Prostate gland (tissue), 2 donors: Measurements from ENCODE around the gene VPS54. TPM values are rescaled to one million over a fixed set of nuclear protein-coding genes. Genes with fewer than 3 reads are reported as not detected.
"Not testable (repeated sequence)": the region's sequence is repeated elsewhere in the genome, so short reads cannot be mapped to it uniquely, and the experiment has no call there.

Experiments used
- DNase-seq: peaks from one replicate; pipeline ENCODE4 v3.0.0-alpha.2; 2019; ENCODE audit warnings: low spot score
- H3K27ac ChIP-seq, 2 donors: fragments of 200-600 bp; sonication (generic); 2 replicates each; pipeline ENCODE4 v1.5.1; 2017 to 2019
- H3K27me3 ChIP-seq: fragments of 200-600 bp; sonication (generic); replicated peaks from 2 replicates; pipeline ENCODE4 v1.5.1; 2019; ENCODE audit not compliant: insufficient read depth
- H3K36me3 ChIP-seq, 2 donors: fragments of 200-600 bp; sonication (generic); 1 replicate in 1 of 2; 2 replicates in 1 of 2; pipeline versions ENCODE4 v1.5.1 to v1.8.1; 2017 to 2019
- H3K4me1 ChIP-seq: fragments of 200-600 bp; sonication (generic); replicated peaks from 2 replicates; pipeline ENCODE4 v1.5.1; 2019
- H3K4me3 ChIP-seq, 2 donors: fragments of 200-600 bp; sonication (generic); 2 replicates each; pipeline ENCODE4 v1.5.1; 2017 to 2019
- H3K9me3 ChIP-seq: fragments of 200-600 bp; sonication (generic); 2 replicates; pipeline ENCODE4 v1.5.1; 2017
- POLR2A ChIP-seq: fragments of 450-650 bp; IDR thresholded peaks from one replicate; pipeline ENCODE4 v1.6.1; 2016; ENCODE audit warnings: antibody characterized with exemption, mild to moderate bottlenecking
- POLR2AphosphoS5 ChIP-seq: sonication (generic); formaldehyde crosslinking; IDR thresholded peaks from one replicate; pipeline ENCODE4 v1.6.1; 2017; ENCODE audit warnings: antibody characterized with exemption
- WGBS: methylation state at CpG from one replicate; pipeline ENCODE4 v1.1.5; 2018; 5-methylcytosine and 5-hydroxymethylcytosine counted together
- intact Hi-C: fragments of 100-400 bp; cut with DNase I; formaldehyde crosslinking; loops from one replicate; pipeline ENCODE4 v1.14.2; 2022
- total RNA-seq, 2 donors: library from RNA; depleted of rRNA; stranded (reverse); fragments of >200 nt; gene quantifications; one replicate each; pipeline ENCODE4 v1.1.0, GENCODE V29; 2016
- TF ChIP-seq, protein P1 (sequence below), 4 experiments: fragments of 200-600 bp in 2 of 4; fragments of 450-650 bp in 2 of 4; sonication (generic) in 2 of 4; IDR thresholded peaks; 1 replicate in 3 of 4; 2 replicates in 1 of 4; pipeline ENCODE4 v1.5.1; 2016 to 2019; ENCODE audit warnings: antibody characterized with exemption in 4 of 4, mild to moderate bottlenecking in 2 of 4, moderate library complexity in 2 of 4

Gene VPS54
- total RNA-seq, 2 donors from 2014 or later, result 33.5 to 41.1 TPM

DNA sequence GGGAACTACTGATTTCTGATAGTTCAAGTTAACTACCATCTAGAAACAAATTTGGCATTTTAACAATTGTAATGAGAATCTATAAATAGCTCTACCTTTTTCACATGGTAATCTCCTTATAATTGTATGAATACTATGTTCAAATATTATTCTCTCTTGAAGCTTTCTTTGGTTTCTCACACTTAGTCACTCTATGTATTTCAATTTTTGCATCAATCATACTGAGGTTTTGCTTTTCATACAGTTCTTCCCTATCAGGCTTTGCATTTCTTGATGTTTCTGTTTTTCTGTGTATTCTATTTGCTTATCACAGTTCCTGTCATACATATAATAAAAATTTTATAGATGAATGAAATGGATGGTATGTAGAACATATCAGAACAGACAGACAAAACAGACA lies 16.0 kb downstream of the VPS54 start:
- TF ChIP-seq POLR2AphosphoS5 (no peak), POLR2A (no peak)
- TF ChIP-seq, protein P1, sequence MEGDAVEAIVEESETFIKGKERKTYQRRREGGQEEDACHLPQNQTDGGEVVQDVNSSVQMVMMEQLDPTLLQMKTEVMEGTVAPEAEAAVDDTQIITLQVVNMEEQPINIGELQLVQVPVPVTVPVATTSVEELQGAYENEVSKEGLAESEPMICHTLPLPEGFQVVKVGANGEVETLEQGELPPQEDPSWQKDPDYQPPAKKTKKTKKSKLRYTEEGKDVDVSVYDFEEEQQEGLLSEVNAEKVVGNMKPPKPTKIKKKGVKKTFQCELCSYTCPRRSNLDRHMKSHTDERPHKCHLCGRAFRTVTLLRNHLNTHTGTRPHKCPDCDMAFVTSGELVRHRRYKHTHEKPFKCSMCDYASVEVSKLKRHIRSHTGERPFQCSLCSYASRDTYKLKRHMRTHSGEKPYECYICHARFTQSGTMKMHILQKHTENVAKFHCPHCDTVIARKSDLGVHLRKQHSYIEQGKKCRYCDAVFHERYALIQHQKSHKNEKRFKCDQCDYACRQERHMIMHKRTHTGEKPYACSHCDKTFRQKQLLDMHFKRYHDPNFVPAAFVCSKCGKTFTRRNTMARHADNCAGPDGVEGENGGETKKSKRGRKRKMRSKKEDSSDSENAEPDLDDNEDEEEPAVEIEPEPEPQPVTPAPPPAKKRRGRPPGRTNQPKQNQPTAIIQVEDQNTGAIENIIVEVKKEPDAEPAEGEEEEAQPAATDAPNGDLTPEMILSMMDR (IDR thresholded peaks at IDR 0.05), result no peak
- Histone ChIP-seq H3K4me1 (no peaks in the 10 kb centered on the region), H3K9me3 (no peaks in the 10 kb centered on the region), H3K27me3 (no peaks in the 10 kb centered on the region), H3K4me3 (no peak overlapping the region), H3K36me3 (no peaks in the 10 kb centered on the region), H3K27ac (no peak overlapping the region)
- intact Hi-C loops, result no loop called here
- DNase-seq, result no peak

DNA sequence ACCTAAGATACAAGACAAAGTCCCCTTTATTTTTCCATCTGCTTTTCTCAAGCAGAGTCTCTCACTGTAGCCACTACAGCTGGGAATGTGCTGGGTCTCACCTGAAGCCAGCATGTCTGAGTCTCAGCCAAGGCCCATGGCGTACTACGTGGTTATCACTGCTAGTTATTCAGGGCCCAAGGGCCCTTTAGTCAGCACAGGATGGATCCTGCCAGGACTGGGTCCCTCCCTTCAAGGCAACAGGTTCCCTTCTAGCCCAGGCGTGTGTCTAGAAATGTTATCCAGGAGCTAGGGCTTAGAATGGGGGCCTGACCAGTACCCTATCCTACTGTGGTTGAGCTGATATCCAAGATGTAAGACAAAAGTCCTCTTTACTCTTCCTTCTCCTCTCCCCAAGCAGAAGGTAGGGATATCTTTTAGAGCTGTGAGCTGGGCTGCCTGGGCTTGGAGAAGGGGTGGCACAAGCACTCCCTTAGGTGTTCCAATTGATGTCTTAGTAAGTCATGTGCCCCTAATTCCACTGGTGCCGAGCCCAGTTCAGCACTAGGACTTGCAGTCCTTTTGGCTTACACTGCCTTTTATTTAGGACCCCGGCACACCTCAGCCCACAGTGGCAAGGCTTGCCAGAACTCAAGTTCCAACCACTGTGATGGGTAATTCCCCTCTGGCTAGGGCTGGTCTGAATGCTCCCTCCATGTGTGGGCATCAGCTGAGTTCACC lies 17.7 kb downstream of the VPS54 start:
- WGBS, result 98% methylated on average over 4 of the region's 5 CpGs
- TF ChIP-seq, protein P1 (IDR thresholded peaks at IDR 0.05), result no peak
- TF ChIP-seq POLR2AphosphoS5, result no peak
- TF ChIP-seq POLR2A, result no peak
- intact Hi-C loops, result no loop called here
- no peaks in the 10 kb centered on the region for H3K4me1 ChIP-seq
- no peaks in the 10 kb centered on the region for H3K27me3 ChIP-seq
- H3K27ac ChIP-seq, result no peak overlapping the region
- H3K36me3 ChIP-seq, result no peaks in the 10 kb centered on the region
- H3K9me3 ChIP-seq, result no peaks in the 10 kb centered on the region
- no peak overlapping the region for H3K4me3 ChIP-seq
- no peak for DNase-seq

DNA sequence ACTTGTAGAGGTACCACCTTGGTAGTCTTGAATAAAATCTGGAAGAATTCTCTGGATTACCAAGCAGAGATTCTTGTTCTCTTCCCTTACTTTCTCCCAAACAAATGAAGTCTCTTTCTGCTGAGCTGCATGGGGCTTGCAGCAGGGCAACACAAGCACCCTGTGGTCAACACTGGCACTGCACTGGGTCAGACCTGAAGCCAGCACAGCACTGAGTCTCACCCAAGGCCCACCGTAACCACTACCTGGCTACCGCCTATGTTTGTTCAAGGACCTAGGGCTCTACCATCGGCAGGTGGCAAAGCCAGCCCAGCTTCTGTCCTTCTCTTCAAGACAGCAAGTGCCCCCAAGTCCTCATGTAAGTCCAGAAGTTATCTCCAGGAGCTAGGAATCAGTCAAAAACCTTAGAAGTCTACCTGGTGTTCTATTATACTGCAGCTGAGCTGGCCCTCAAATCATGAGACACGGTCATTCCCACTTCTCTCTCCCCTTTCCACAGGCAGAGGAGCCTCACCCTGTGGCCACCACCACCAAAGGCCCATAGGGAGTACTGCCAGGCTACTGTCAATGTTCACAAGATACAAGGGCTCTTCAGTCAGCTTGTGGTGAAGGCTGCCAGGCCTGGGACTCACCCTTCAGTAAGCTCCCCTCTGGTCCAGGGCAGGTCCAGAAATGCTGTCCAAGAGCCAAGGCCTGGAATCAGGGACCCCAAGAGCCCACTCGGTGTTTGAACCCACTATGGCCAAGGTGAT lies 18.4 kb downstream of the VPS54 start:
- Histone ChIP-seq H3K27ac (no peak overlapping the region), H3K4me3 (no peak overlapping the region), H3K27me3 (no peaks in the 10 kb centered on the region), H3K4me1 (no peaks in the 10 kb centered on the region), H3K36me3 (no peaks in the 10 kb centered on the region), H3K9me3 (no peaks in the 10 kb centered on the region)
- no peak for DNase-seq
- intact Hi-C loops, result no loop called here
- TF ChIP-seq, protein P1 (IDR thresholded peaks at IDR 0.05), result no peak
- 97% methylated on average over 5 of the region's 5 CpGs for WGBS

DNA sequence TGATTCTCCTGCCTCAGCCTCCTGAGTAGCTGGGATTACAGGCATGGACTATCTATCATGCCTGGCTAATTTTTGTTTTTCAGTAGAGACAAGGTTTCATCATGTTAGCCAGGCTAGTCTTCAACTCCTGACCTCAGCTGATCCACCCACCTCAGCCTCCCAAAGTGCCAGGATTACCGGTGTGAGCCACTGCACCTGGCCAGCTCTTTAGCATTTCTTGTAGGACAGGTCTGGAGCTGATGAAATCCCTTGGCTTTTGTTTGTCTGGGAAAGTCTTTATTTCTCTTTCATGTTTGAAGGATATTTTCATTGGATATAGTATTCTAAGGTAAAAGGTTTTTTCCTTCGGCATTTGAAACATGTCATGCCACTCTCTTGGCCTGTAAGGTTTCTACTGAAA lies 20.2 kb downstream of the VPS54 start:
- intact Hi-C loops, result no loop called here

DNA sequence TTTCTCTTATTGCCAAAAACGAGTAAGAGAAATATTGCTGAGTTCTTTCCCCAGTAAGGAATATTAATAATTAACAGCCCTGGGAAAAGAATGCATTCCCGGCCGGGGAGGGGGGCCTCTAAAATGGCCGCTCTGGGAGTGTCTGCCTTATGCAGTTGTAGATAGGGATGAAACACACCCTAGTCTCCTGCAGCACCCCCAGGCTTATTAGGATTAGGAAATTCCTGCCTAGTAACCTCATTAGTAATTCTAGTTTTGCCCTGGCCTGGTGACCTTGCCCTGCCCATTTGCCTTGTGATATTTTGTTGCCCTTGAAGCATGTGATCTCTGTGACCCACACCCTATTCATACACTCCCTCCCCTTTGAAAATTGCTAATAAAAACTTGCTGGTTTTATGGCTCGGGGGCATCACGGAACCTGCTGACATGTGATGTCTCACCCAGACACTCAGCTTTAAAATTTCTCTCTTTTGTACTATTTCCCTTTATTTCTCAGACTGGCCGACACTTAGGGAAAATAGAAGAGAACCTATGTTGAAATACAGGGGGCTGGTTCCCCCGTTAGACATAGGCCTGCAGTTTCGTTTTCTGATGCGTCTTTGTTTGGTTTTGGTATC lies 22.5 kb downstream of the VPS54 start:
- H3K4me1 ChIP-seq, H3K9me3 ChIP-seq, H3K27me3 ChIP-seq, H3K27ac ChIP-seq, DNase-seq, intact Hi-C loops, H3K4me3 ChIP-seq, H3K36me3 ChIP-seq: not testable (repeated sequence)
- 97% methylated on average over 10 of the region's 10 CpGs for WGBS

More for the DNA sequence above, 20.2 kb downstream of the VPS54 start:
- no peaks in the 10 kb centered on the region for H3K36me3 ChIP-seq
- H3K9me3 ChIP-seq, result no peaks in the 10 kb centered on the region
- no peak overlapping the region for H3K4me3 ChIP-seq
- 61% methylated on average over 2 of the region's 2 CpGs for WGBS
- no peaks in the 10 kb centered on the region for H3K27me3 ChIP-seq
- H3K27ac ChIP-seq, result peak overlapping the region in 1 of 2 donors; percentile 15
- no peaks in the 10 kb centered on the region for H3K4me1 ChIP-seq
- DNase-seq, result no peak
- no peak for TF ChIP-seq POLR2AphosphoS5
- TF ChIP-seq, protein P1 (IDR thresholded peaks at IDR 0.05), result no peak
- TF ChIP-seq POLR2A, result no peak

DNA sequence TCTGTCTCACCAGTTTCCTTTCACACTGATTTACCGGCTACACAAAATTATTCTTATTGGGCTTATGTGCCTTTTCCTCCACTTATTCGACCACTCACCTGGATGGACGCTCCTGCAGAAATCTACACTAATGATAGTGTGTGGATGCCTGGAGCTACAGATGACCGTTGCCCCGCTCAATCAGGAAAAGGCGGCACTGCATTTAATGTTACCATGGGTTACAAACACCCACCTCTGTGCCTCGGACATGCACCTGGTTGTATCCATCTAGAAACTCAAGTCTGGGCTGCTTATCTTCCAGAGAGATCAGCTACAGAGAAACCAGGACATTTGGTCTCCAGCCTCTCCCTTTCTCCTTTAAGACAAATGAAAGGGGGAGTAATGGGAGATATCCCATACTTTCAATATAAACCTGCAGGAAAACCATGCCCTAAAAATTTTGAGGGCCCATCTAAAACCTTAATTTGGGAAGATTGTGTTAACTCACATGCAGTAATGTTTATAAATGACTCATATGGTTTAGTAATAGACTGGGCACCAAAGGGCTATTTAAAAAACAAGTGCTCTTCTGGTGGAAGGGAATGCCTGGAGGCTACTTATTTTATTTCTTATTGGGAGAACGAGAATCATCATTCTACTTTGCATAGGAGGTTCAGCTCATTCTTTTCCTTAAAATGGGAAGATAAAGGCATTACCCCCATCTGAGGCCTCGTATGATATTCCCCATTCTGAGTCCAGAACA lies 24.7 kb downstream of the VPS54 start:
- WGBS, result 93% methylated on average over 9 of the region's 9 CpGs

More for the DNA sequence above, 24.7 kb downstream of the VPS54 start:
- H3K36me3 ChIP-seq, H3K9me3 ChIP-seq, H3K27me3 ChIP-seq, intact Hi-C loops, DNase-seq, H3K27ac ChIP-seq, H3K4me3 ChIP-seq, H3K4me1 ChIP-seq: not testable (repeated sequence)
